GM18508 (cell line): ENCODE results near the gene NEK10.

ENCODE experiments used
- ATAC-seq: cut with Tn5 transposase; IDR thresholded peaks from one replicate; pipeline ENCODE4 v1.9.1; 2021; ENCODE audit warnings: moderate number of reproducible peaks; ENCODE audit not compliant: insufficient read depth, unreplicated experiment

NEK10 gene

GRCh38 chr3:27254896-27255295, 114.3 kb downstream of the NEK10 start:
- ATAC-seq = no peak

- ATAC-seq = no peak
Measured at GRCh38 chr3:27253831-27254230, 115.4 kb downstream of the NEK10 start.

GRCh38 chr3:27253391-27253790, 115.8 kb downstream of the NEK10 start:
- ATAC-seq = no peak

- no peak for ATAC-seq
Measured at GRCh38 chr3:27252646-27253045, 116.5 kb downstream of the NEK10 start.

- no peak for ATAC-seq
Measured at GRCh38 chr3:27244374-27244773, 124.8 kb downstream of the NEK10 start.

- ATAC-seq = no peak
Measured at GRCh38 chr3:27239951-27240350, 129.2 kb downstream of the NEK10 start.

- no peak for ATAC-seq
Measured at GRCh38 chr3:27228805-27229204, 140.4 kb downstream of the NEK10 start.

GRCh38 chr3:27224197-27224596, 145.0 kb downstream of the NEK10 start:
- ATAC-seq = no peak

- ATAC-seq = no peak
Measured at GRCh38 chr3:27221264-27221932, 147.8 kb downstream of the NEK10 start.

GRCh38 chr3:27220166-27220565, 149.0 kb downstream of the NEK10 start:
- ATAC-seq = no peak

- no peak for ATAC-seq
Measured at GRCh38 chr3:27219127-27219845, 149.9 kb downstream of the NEK10 start.

- ATAC-seq = no peak
Measured at GRCh38 chr3:27216955-27217552, 152.1 kb downstream of the NEK10 start.

GRCh38 chr3:27216295-27216855, 152.8 kb downstream of the NEK10 start:
- ATAC-seq = no peak

GRCh38 chr3:27213450-27213849, 155.7 kb downstream of the NEK10 start:
- no peak for ATAC-seq

GRCh38 chr3:27209617-27210264, 159.4 kb downstream of the NEK10 start:
- ATAC-seq = no peak

- ATAC-seq = no peak
Measured at GRCh38 chr3:27208961-27209616, 160.1 kb downstream of the NEK10 start.

GRCh38 chr3:27202959-27203358, 166.2 kb downstream of the NEK10 start:
- no peak for ATAC-seq

GRCh38 chr3:27201492-27201891, 167.7 kb downstream of the NEK10 start:
- no peak for ATAC-seq

- ATAC-seq = no peak
Measured at GRCh38 chr3:27200721-27201489, 168.3 kb downstream of the NEK10 start.
